SK-N-MC (cell line): ENCODE measurements around the gene AFAP1L2.

Experiments used
- DNase-seq: peaks from one replicate; pipeline ENCODE4 v3.0.0-alpha.2; 2011; ENCODE audit warnings: low read depth, low spot score
- H3K27ac ChIP-seq: fragments of 200-600 bp; sonication (generic); 2 replicates; pipeline ENCODE4 v1.5.1; 2016; ENCODE audit warnings: mixed run types
- H3K36me3 ChIP-seq: fragments of 200-600 bp; sonication (generic); 2 replicates; pipeline ENCODE4 v1.6.1; 2017; ENCODE audit warnings: antibody characterized with exemption, low read length, mixed read lengths; ENCODE audit not compliant: insufficient read depth
- H3K4me3 ChIP-seq: fragments of 200-600 bp; sonication (generic); 2 replicates; pipeline ENCODE4 v1.5.1; 2016
- H3K9ac ChIP-seq: fragments of 200-600 bp; sonication (generic); 2 replicates; pipeline ENCODE4 v1.8.0; 2017; ENCODE audit warnings: mixed run types, mixed read lengths; ENCODE audit not compliant: insufficient read length
- H3K9me3 ChIP-seq: fragments of 200-600 bp; sonication (generic); 2 replicates; pipeline ENCODE4 v1.6.1; 2017; ENCODE audit warnings: low read depth, mild to moderate bottlenecking, antibody characterized with exemption, low read length, moderate library complexity, mixed read lengths
- EZH2 ChIP-seq: fragments of 200-600 bp; sonication (generic); IDR thresholded peaks from one replicate; pipeline ENCODE4 v1.6.1; 2017; ENCODE audit warnings: antibody characterized with exemption
- FOXP2 ChIP-seq: optimal IDR thresholded peaks from 2 replicates; pipeline ENCODE3; 2011; ENCODE audit warnings: mild to moderate bottlenecking, moderate library complexity; ENCODE audit not compliant: insufficient read depth; ENCODE audit errors: extremely low read length, control extremely low read depth
- POLR2AphosphoS5 ChIP-seq: IDR thresholded peaks from 2 replicates; pipeline ENCODE4 v1.6.1; 2012; ENCODE audit warnings: mild to moderate bottlenecking, low read depth, low read length, borderline replicate concordance

The AFAP1L2 gene

GRCh38 chr10:114271075-114271778 is 133.1 kb downstream of the AFAP1L2 start:
- Histone ChIP-seq H3K36me3 (no peaks in the 10 kb centered on the region), H3K27ac (no peak overlapping the region), H3K9me3 (no peaks in the 10 kb centered on the region), H3K4me3 (no peak overlapping the region), H3K9ac (no peak overlapping the region)
- DNase-seq, result no peak
- TF ChIP-seq POLR2AphosphoS5 (no peak), EZH2 (no peak)

GRCh38 chr10:114266521-114266920 is 137.8 kb downstream of the AFAP1L2 start:
- Histone ChIP-seq H3K4me3 (no peak overlapping the region), H3K36me3 (no peaks in the 10 kb centered on the region), H3K9me3 (no peaks in the 10 kb centered on the region), H3K27ac (no peak overlapping the region), H3K9ac (no peak overlapping the region)
- TF ChIP-seq FOXP2 (no peak), EZH2 (no peak), POLR2AphosphoS5 (no peak)
- DNase-seq, result no peak

GRCh38 chr10:114265392-114266053 is 138.8 kb downstream of the AFAP1L2 start:
- TF ChIP-seq POLR2AphosphoS5 (no peak), FOXP2 (no peak), EZH2 (no peak)
- no peak for DNase-seq
- H3K9ac ChIP-seq, result no peak overlapping the region
- no peaks in the 10 kb centered on the region for H3K9me3 ChIP-seq
- no peak overlapping the region for H3K27ac ChIP-seq
- no peaks in the 10 kb centered on the region for H3K36me3 ChIP-seq
- no peak overlapping the region for H3K4me3 ChIP-seq

- Histone ChIP-seq H3K4me3 (no peak overlapping the region), H3K9ac (no peak overlapping the region), H3K9me3 (no peaks in the 10 kb centered on the region), H3K27ac (no peak overlapping the region), H3K36me3 (no peaks in the 10 kb centered on the region)
- TF ChIP-seq POLR2AphosphoS5 (no peak), EZH2 (no peak), FOXP2 (no peak)
- DNase-seq, result no peak
Measured at GRCh38 chr10:114262496-114262895, 141.8 kb downstream of the AFAP1L2 start.

- no peaks in the 10 kb centered on the region for H3K9me3 ChIP-seq
- H3K4me3 ChIP-seq, result no peak overlapping the region
- no peak overlapping the region for H3K27ac ChIP-seq
- TF ChIP-seq EZH2, result no peak
- no peak for TF ChIP-seq FOXP2
- TF ChIP-seq POLR2AphosphoS5, result no peak
- no peak overlapping the region for H3K9ac ChIP-seq
- H3K36me3 ChIP-seq, result no peaks in the 10 kb centered on the region
- DNase-seq, result no peak
Measured at GRCh38 chr10:114261076-114261475, 143.2 kb downstream of the AFAP1L2 start.

- H3K9me3 ChIP-seq, result no peaks in the 10 kb centered on the region
- TF ChIP-seq POLR2AphosphoS5, result no peak
- TF ChIP-seq FOXP2, result no peak
- no peak for TF ChIP-seq EZH2
- DNase-seq, result no peak
- H3K4me3 ChIP-seq, result no peak overlapping the region
- no peak overlapping the region for H3K27ac ChIP-seq
- H3K36me3 ChIP-seq, result no peaks in the 10 kb centered on the region
- no peak overlapping the region for H3K9ac ChIP-seq
Measured at GRCh38 chr10:114260366-114260765, 143.9 kb downstream of the AFAP1L2 start.

- Histone ChIP-seq H3K27ac (no peak overlapping the region), H3K9ac (no peak overlapping the region), H3K4me3 (no peak overlapping the region), H3K36me3 (no peaks in the 10 kb centered on the region), H3K9me3 (no peaks in the 10 kb centered on the region)
- DNase-seq, result no peak
- TF ChIP-seq POLR2AphosphoS5, result no peak
- TF ChIP-seq FOXP2, result no peak
- no peak for TF ChIP-seq EZH2
Measured at GRCh38 chr10:114259824-114260223, 144.5 kb downstream of the AFAP1L2 start.

- H3K4me3 ChIP-seq, result no peak overlapping the region
- H3K9me3 ChIP-seq, result no peaks in the 10 kb centered on the region
- TF ChIP-seq EZH2, result no peak
- no peak for TF ChIP-seq FOXP2
- TF ChIP-seq POLR2AphosphoS5, result no peak
- no peak for DNase-seq
- H3K36me3 ChIP-seq, result no peaks in the 10 kb centered on the region
- H3K27ac ChIP-seq, result no peak overlapping the region
- H3K9ac ChIP-seq, result no peak overlapping the region
Measured at GRCh38 chr10:114258274-114258840, 145.9 kb downstream of the AFAP1L2 start.
